GM19463 (cell line): ENCODE data around the gene P4HA2.
A peak's percentile ranks its signal among the peaks of the same experiment; 100 is the strongest.

Experiments used
- ATAC-seq: cut with Tn5 transposase; IDR thresholded peaks from one replicate; pipeline ENCODE4 v1.9.1; 2021; ENCODE audit warnings: mild to moderate bottlenecking, moderate library complexity; ENCODE audit not compliant: unreplicated experiment

P4HA2 gene

GRCh38 chr5:132253008-132253441 is 25.4 kb upstream of the P4HA2 start:
- no peak for ATAC-seq

GRCh38 chr5:132251220-132251725 is 23.6 kb upstream of the P4HA2 start:
- no peak for ATAC-seq

- ATAC-seq, result no peak
These were observed 22.9 kb upstream of the P4HA2 start for GRCh38 chr5:132250547-132250946.

DNA sequence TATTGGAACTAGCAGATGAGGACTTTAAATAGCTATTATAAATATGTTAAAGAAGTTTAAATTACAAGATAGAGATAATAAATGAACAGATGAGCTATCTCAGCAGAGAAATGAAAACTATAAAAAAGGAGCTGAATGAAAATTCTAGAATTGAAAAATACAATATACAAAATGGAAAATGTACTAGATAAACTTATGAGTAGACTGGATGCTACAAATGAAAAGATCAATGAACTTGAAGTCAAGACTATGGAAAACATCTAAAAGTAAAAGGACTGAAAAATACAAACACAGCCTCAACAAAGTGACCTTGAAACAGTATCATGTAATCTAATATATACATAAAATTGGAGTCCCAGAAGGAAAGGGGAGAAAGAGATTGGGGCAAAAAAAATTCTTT is 19.2 kb upstream of the P4HA2 start:
- no peak for ATAC-seq

- ATAC-seq, result no peak
These were observed 17.9 kb upstream of the P4HA2 start for GRCh38 chr5:132245593-132245992.

- ATAC-seq, result no peak
These were observed 15.8 kb upstream of the P4HA2 start for GRCh38 chr5:132243366-132243977.

GRCh38 chr5:132239776-132240175 is 12.1 kb upstream of the P4HA2 start:
- ATAC-seq, result no peak

- no peak for ATAC-seq
These were observed 11.3 kb upstream of the P4HA2 start for GRCh38 chr5:132238901-132239500.

GRCh38 chr5:132238169-132238744 is 10.6 kb upstream of the P4HA2 start:
- peak; percentile 87 for ATAC-seq

- ATAC-seq, result no peak
These were observed 10.0 kb upstream of the P4HA2 start for GRCh38 chr5:132237670-132238069.

- ATAC-seq, result no peak
These were observed 9.5 kb upstream of the P4HA2 start for GRCh38 chr5:132237141-132237540.

DNA sequence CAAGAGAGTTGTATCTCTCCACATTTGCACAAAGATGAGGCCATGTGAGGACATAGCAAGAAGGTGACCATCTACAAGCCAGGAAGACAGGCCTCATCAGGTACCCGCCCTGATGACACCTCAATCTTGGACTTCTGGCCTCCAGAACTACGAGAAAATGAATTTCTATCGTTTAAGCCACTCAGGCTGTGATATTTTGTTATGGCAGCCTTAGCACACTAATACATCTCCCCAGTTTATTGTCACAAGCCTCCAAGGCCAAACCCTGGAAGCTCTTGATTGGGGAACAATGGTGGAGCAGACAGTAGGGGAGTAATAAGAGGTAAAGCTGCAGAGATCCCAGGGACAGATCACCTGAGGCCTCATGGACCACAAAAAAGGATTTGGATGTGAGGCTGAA is 7.7 kb upstream of the P4HA2 start:
- no peak for ATAC-seq

DNA sequence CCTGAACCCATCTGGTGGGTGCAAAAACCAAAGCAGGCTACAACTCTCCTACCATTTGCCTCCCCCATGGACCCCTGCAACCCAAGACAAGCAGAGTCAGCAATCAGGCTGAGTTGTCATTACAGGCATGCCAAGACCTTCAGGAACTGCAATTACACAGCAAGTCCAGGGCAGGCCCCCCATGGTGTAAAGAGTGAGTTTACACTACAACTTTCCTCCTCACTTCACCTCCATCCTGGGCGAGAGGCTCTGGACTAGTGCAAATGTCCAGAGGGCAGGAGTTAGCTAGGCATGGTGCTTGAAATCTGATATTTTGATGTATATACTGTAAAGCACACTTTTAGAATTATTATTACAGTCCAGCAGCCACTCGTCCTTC is 7.0 kb upstream of the P4HA2 start:
- no peak for ATAC-seq

GRCh38 chr5:132233811-132234683 is 6.4 kb upstream of the P4HA2 start:
- no peak for ATAC-seq

GRCh38 chr5:132233081-132233480 is 5.4 kb upstream of the P4HA2 start:
- ATAC-seq, result no peak

GRCh38 chr5:132232465-132232864 is 4.8 kb upstream of the P4HA2 start:
- ATAC-seq, result no peak

DNA sequence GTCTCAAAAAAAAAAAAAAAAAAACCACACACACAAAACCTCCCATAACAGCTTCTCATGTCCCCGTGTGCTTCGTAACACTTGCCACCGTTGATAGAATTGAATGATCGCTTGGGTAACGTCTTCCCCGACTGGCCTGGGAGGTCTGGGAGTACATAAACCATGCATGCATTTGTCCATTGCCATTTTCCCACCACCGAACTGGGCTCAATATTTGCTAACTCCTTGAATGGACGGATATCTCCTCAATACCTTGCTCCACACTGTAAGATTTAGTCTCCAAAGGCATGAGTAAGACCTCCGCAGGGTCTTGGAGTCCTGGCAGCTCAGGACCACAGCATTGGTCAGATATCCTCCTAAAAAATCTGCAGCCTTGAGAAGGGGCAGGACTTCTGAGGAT is 3.2 kb upstream of the P4HA2 start:
- no peak for ATAC-seq

DNA sequence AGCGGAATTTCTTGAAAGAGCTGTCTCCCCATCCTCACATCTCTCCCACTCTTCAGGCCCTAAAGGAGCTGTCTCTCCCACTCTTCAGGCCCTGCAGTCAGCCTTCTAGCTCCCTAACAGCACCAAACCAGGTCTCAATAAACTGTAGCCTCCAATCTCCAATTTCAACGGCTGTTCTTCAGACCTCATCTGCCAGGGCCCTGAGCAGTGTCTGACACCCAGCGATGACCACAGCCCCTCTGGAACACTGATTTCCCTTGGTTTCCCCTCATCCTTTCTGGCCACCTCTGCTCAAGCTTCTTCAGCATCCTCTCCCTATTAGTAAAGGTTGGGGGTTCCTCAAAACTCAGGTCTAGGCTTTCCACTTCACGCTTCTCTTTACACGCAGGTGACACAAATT is 1.6 kb upstream of the P4HA2 start:
- no peak for ATAC-seq

DNA sequence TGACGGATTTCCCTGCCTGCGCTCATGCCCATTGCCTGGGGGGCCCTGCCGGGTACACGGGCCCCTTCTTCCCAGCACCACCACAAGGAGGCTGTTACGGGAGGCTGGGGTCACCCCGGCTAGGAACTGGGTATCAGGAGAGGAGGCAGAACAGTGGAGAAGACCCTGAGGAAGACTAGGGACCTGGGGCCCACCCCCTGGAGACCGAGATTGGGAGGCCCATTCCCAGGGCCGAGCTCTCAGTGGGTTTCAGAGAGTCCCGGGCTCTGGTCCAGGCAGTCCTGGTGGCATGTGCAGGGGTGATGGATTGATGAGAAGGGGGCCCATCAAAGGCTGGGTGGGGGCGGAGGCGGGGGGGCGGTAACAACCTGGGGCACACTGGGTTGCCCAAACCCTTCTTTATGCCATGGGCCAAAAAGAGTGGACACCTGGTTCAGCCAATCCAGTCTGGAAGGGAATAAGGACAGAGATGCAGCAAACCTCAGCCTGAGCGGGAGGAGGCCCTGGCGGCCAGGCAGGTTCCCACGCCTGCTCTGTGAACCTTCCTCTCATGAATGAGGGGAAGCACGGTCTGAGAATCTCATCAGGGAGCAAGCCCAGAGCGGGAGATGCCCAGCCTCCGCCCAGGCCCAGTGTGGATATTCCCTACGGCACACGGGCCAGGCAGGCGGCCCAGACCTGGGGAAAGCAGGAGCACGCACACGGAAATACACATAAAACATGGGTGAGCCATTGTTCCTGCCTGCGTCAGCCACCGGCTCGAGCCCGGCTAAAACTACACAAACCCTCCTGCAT is 785 bp upstream of the P4HA2 start:
- ATAC-seq, result no peak

GRCh38 chr5:132227235-132227484 is 493 bp downstream of the P4HA2 start:
- no peak for ATAC-seq
